HG03439 (cell line): ENCODE results near the gene SPINK9.

Experiments used
- ATAC-seq: cut with Tn5 transposase; IDR thresholded peaks from one replicate; pipeline ENCODE4 v1.9.1; 2021; ENCODE audit warnings: mild to moderate bottlenecking, moderate library complexity; ENCODE audit not compliant: unreplicated experiment

Gene SPINK9

GRCh38 chr5:148364343-148364742 is 29.0 kb downstream of the SPINK9 start:
- no peak for ATAC-seq

- no peak for ATAC-seq
Measured at GRCh38 chr5:148368299-148368698, 32.9 kb downstream of the SPINK9 start.

GRCh38 chr5:148372166-148372725 is 36.9 kb downstream of the SPINK9 start:
- ATAC-seq: no peak

- no peak for ATAC-seq
Measured at GRCh38 chr5:148372893-148373292, 37.5 kb downstream of the SPINK9 start.

- peak; percentile 82 for ATAC-seq
Measured at GRCh38 chr5:148374690-148375360, 39.5 kb downstream of the SPINK9 start.

GRCh38 chr5:148376198-148376597 is 40.8 kb downstream of the SPINK9 start:
- ATAC-seq: no peak

GRCh38 chr5:148378670-148379069 is 43.3 kb downstream of the SPINK9 start:
- ATAC-seq: no peak

- no peak for ATAC-seq
Measured at GRCh38 chr5:148379340-148379739, 44.0 kb downstream of the SPINK9 start.

- ATAC-seq: no peak
Measured at GRCh38 chr5:148381906-148382305, 46.5 kb downstream of the SPINK9 start.

- no peak for ATAC-seq
Measured at GRCh38 chr5:148382961-148383360, 47.6 kb downstream of the SPINK9 start.

- peak; percentile 99 for ATAC-seq
Measured at GRCh38 chr5:148383564-148384379, 48.4 kb downstream of the SPINK9 start, which contains the start of gene FBXO38. Gene FBXO38 (plus strand): TSS chr5:148383958. CDS start chr5:148394777, 10,819 bp downstream.

- peak; percentile 35 for ATAC-seq
Measured at GRCh38 chr5:148384380-148384737, 49.0 kb downstream of the SPINK9 start.

GRCh38 chr5:148385094-148385493 is 49.7 kb downstream of the SPINK9 start:
- no peak for ATAC-seq

- no peak for ATAC-seq
Measured at GRCh38 chr5:148386041-148386440, 50.7 kb downstream of the SPINK9 start.

GRCh38 chr5:148387325-148387724 is 52.0 kb downstream of the SPINK9 start:
- ATAC-seq: no peak

- ATAC-seq: peak; percentile 34
Measured at GRCh38 chr5:148388696-148389095, 53.3 kb downstream of the SPINK9 start.
